A549 (cell line): Measurements from ENCODE around the gene CRYZL1. TPM values are rescaled to one million over a fixed set of nuclear protein-coding genes. Genes with fewer than 3 reads are reported as not detected.

Experiments used
- ATAC-seq, 2 experiments: fragments of 200-7000 bp in 1 of 2; fragments of >200 bp in 1 of 2; cut with Nextera tagmentation in 1 of 2; cut with Tn5 transposase in 1 of 2; 3 replicates each; pipeline versions ENCODE4 v1.8.0 to v1.9.1; 2018 to 2020; ENCODE audit warnings: mild to moderate bottlenecking in 1 of 2, moderate library complexity in 1 of 2
- CTCF ChIA-PET: fragments of 300-600 bp; sonication (Branson Sonifier 250); formaldehyde crosslinking; extraction: SDS; loops from one replicate; lab custom pipeline; 2021; ENCODE audit warnings: antibody characterized with exemption, inconsistent platforms; lab: Yijun Ruan, JAX
- POLR2A ChIA-PET: fragments of 350-600 bp; formaldehyde crosslinking; extraction: SDS; loops from one replicate; lab custom pipeline; 2021; ENCODE audit warnings: antibody characterized with exemption, inconsistent platforms; lab: Yijun Ruan, JAX
- DNase-seq, 2 experiments: peaks; one replicate each; pipeline versions ENCODE4 v3.0.0 to v3.0.0-alpha.2; 2011 to 2016; ENCODE audit warnings: low read depth in 1 of 2, low spot score in 1 of 2
- FAIRE-seq: peaks from 2 replicates; lab custom pipeline; 2011; peaks lifted over from hg19 to GRCh38; lab: Jason Lieb, UNC
- H3K27ac ChIP-seq, 2 experiments: fragments of >200 bp; sonication (Bioruptor Twin); formaldehyde crosslinking; 3 replicates each; pipeline ENCODE4 v1.5.1; 2016 to 2017
- H3K4me1 ChIP-seq: fragments of >200 bp; sonication (Bioruptor Twin); formaldehyde crosslinking; 3 replicates; pipeline ENCODE4 v1.6.1; 2016
- H3K4me2 ChIP-seq: fragments of >200 bp; sonication (Bioruptor Twin); formaldehyde crosslinking; 3 replicates; pipeline ENCODE4 v1.6.1; 2016
- H3K4me3 ChIP-seq: fragments of >200 bp; sonication (Bioruptor Twin); formaldehyde crosslinking; 3 replicates; pipeline ENCODE4 v1.5.1; 2016
- H3K9me3 ChIP-seq: fragments of >200 bp; sonication (Bioruptor Twin); formaldehyde crosslinking; 3 replicates; pipeline ENCODE4 v1.6.1; 2016
- BCL3 ChIP-seq: fragments of >200 bp; sonication (Bioruptor Twin); formaldehyde crosslinking; IDR thresholded peaks from 3 replicates; pipeline ENCODE4 v1.6.1; 2016
- BHLHE40 ChIP-seq: IDR thresholded peaks from 2 replicates; pipeline ENCODE4 v1.6.1; 2012; ENCODE audit warnings: low read depth, low read length, inconsistent platforms
- ELK1 ChIP-seq: fragments of 150-350 bp; IDR thresholded peaks from 2 replicates; pipeline ENCODE4 v1.6.1; 2014; ENCODE audit warnings: low read depth, mild to moderate bottlenecking, low read length
- ESRRA ChIP-seq: fragments of 150-350 bp; IDR thresholded peaks from 2 replicates; pipeline ENCODE4 v1.6.1; 2014; ENCODE audit warnings: mild to moderate bottlenecking, low read length, borderline replicate concordance
- FOSL2 ChIP-seq, 2 experiments: fragments of 450-650 bp in 1 of 2; fragments of >200 bp in 1 of 2; sonication (Bioruptor Twin) in 1 of 2; formaldehyde crosslinking; IDR thresholded peaks; 2 replicates each; pipeline versions ENCODE4 v1.5.0 to v1.6.1; 2016 to 2020; ENCODE audit warnings: mild to moderate bottlenecking in 1 of 2, moderate library complexity in 1 of 2
- FOXS1 ChIP-seq: fragments of 250-450 bp; sonication (Bioruptor Pico); IDR thresholded peaks from 2 replicates; pipeline ENCODE4 v1.5.0; 2020; ENCODE audit warnings: mild to moderate bottlenecking, moderate library complexity
- HOXB5 ChIP-seq: fragments of 250-450 bp; sonication (Bioruptor Pico); IDR thresholded peaks from 2 replicates; pipeline ENCODE4 v1.5.0; 2020; ENCODE audit warnings: mild to moderate bottlenecking, moderate library complexity
- JUNB ChIP-seq: fragments of >200 bp; sonication (Bioruptor Twin); formaldehyde crosslinking; IDR thresholded peaks from 2 replicates; pipeline ENCODE4 v1.6.1; 2016
- MYC ChIP-seq: IDR thresholded peaks from 2 replicates; pipeline ENCODE4 v1.6.1; 2012; ENCODE audit warnings: mild to moderate bottlenecking, inconsistent platforms, low read length, improper control_type of control experiment, borderline replicate concordance
- PBX3 ChIP-seq: IDR thresholded peaks from 2 replicates; pipeline ENCODE4 v1.6.1; 2012
- SMC3 ChIP-seq: fragments of >200 bp; sonication (Bioruptor Twin); formaldehyde crosslinking; IDR thresholded peaks from 3 replicates; pipeline ENCODE4 v1.6.1; 2018; ENCODE audit warnings: inconsistent platforms
- ZSCAN20 ChIP-seq: fragments of 250-450 bp; sonication (Bioruptor Pico); IDR thresholded peaks from 2 replicates; pipeline ENCODE4 v1.8.0; 2022; ENCODE audit warnings: mild to moderate bottlenecking, moderate library complexity
- WGBS: methylation state at CpG from one replicate; pipeline ENCODE4 v1.1.6; 2017; ENCODE audit errors: missing lambda C conversion rate; 5-methylcytosine and 5-hydroxymethylcytosine counted together
- polyA plus RNA-seq, 4 experiments: library from polyadenylated mRNA; depleted of rRNA in 3 of 4; stranded (reverse); fragments of >200 nt; fragmentation: RNase III in 1 of 4; extraction: RNeasy Plus Mini Kit Qiagen cat#74134 plus additional on column Dnase treatment in 1 of 4; gene quantifications; 2 replicates in 3 of 4; 3 replicates in 1 of 4; pipeline ENCODE4 v1.2.3, GENCODE V29; 2011 to 2017
- TF ChIP-seq, protein P1 (sequence below): fragments of >200 bp; sonication (Bioruptor Twin); formaldehyde crosslinking; IDR thresholded peaks from 2 replicates; pipeline ENCODE4 v1.6.1; 2016
- TF ChIP-seq, protein P2 (sequence below): fragments of 200-600 bp; sonication (generic); IDR thresholded peaks from 2 replicates; pipeline ENCODE4 v1.6.1; 2016; ENCODE audit warnings: antibody characterized with exemption, mild to moderate bottlenecking, moderate library complexity

The CRYZL1 gene
- polyA plus RNA-seq, 2 of the 4 experiments (the other 2 are of a cell fraction) = 15.2 to 38.9 TPM

DNA sequence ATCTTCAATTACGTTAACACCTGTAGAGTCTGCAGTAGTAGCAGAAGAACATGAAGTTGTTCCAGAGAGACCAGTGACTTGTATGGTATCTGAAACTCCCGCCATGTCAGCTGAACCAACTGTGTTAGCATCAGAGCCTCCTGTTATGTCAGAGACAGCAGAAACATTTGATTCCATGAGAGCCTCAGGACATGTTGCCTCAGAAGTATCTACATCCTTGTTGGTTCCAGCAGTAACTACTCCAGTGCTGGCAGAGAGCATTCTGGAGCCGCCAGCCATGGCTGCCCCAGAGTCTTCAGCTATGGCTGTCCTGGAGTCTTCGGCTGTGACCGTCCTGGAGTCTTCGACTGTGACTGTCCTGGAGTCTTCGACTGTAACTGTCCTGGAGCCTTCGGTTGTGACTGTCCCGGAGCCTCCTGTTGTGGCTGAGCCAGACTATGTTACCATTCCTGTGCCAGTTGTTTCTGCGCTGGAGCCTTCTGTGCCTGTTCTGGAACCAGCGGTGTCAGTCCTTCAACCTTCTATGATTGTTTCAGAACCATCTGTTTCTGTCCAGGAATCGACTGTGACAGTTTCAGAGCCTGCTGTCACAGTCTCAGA, 88.4 kb downstream of the CRYZL1 start:
- CTCF ChIA-PET = no interaction called here
- WGBS = 92% methylated on average over 12 of the region's 12 CpGs
- no peak for TF ChIP-seq JUNB
- TF ChIP-seq HOXB5 = no peak
- TF ChIP-seq ELK1 = no peak
- TF ChIP-seq, protein P1, sequence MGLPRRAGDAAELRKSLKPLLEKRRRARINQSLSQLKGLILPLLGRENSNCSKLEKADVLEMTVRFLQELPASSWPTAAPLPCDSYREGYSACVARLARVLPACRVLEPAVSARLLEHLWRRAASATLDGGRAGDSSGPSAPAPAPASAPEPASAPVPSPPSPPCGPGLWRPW = no peak
- TF ChIP-seq SMC3 = no peak
- TF ChIP-seq BHLHE40 = no peak
- no peaks in the 10 kb centered on the region for H3K4me1 ChIP-seq
- H3K4me3 ChIP-seq = no peak overlapping the region
- DNase-seq = no peak
- no peaks in the 10 kb centered on the region for H3K9me3 ChIP-seq
- POLR2A ChIA-PET = no interaction called here
- H3K4me2 ChIP-seq = no peak overlapping the region
- peak in 1 of 2 experiments; percentile 25; a peak in 2 of 6 replicates for ATAC-seq
- H3K27ac ChIP-seq = no peak overlapping the region
- FAIRE-seq = no peak

GRCh38 chr21:33552093-33552998, 89.2 kb downstream of the CRYZL1 start:
- WGBS = 96% methylated on average over 22 of the region's 24 CpGs
- H3K4me1 ChIP-seq = no peaks in the 10 kb centered on the region
- ChIA-PET CTCF (no interaction called here), POLR2A (no interaction called here)
- DNase-seq (no peak), FAIRE-seq (no peak), ATAC-seq (no peak; a peak in 2 of 6 replicates)
- no peak overlapping the region for H3K27ac ChIP-seq
- H3K9me3 ChIP-seq = no peaks in the 10 kb centered on the region
- TF ChIP-seq PBX3 (no peak), FOSL2 (IDR thresholded peaks at IDR 0.05) (no peak), FOSL2 (CRISPR knock-in tag; IDR thresholded peaks at IDR 0.05) (no peak), ZSCAN20 (CRISPR knock-in tag) (no peak)
- H3K4me3 ChIP-seq = no peak overlapping the region
- no peak overlapping the region for H3K4me2 ChIP-seq

DNA sequence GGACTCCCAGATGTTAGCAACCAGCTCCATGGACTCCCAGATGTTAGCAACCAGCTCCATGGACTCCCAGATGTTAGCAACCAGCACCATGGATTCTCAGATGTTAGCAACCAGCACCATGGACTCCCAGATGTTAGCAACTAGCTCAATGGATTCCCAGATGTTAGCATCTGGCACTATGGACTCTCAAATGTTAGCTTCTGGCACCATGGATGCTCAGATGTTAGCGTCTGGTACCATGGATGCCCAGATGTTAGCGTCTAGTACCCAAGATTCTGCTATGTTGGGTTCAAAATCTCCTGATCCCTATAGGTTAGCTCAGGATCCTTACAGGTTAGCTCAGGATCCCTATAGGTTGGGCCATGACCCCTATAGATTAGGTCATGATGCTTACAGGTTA, 89.9 kb downstream of the CRYZL1 start:
- no peaks in the 10 kb centered on the region for H3K4me1 ChIP-seq
- 94% methylated on average over 2 of the region's 2 CpGs for WGBS
- ChIA-PET POLR2A (interaction anchor here (0.5 kb wide), 1 partner anchor 21 kb away, joined by 4 read pairs; no protein-coding TSS in a partner anchor), CTCF (interaction anchor here (1.2 to 1.3 kb wide), 2 partner anchors 19 to 54 kb away, joined by 3 to 4 read pairs; no protein-coding TSS in a partner anchor)
- ATAC-seq (no peak), FAIRE-seq (no peak), DNase-seq (no peak)
- TF ChIP-seq ESRRA (no peak), BCL3 (no peak), FOXS1 (CRISPR knock-in tag) (no peak), MYC (no peak)
- TF ChIP-seq, protein P2, sequence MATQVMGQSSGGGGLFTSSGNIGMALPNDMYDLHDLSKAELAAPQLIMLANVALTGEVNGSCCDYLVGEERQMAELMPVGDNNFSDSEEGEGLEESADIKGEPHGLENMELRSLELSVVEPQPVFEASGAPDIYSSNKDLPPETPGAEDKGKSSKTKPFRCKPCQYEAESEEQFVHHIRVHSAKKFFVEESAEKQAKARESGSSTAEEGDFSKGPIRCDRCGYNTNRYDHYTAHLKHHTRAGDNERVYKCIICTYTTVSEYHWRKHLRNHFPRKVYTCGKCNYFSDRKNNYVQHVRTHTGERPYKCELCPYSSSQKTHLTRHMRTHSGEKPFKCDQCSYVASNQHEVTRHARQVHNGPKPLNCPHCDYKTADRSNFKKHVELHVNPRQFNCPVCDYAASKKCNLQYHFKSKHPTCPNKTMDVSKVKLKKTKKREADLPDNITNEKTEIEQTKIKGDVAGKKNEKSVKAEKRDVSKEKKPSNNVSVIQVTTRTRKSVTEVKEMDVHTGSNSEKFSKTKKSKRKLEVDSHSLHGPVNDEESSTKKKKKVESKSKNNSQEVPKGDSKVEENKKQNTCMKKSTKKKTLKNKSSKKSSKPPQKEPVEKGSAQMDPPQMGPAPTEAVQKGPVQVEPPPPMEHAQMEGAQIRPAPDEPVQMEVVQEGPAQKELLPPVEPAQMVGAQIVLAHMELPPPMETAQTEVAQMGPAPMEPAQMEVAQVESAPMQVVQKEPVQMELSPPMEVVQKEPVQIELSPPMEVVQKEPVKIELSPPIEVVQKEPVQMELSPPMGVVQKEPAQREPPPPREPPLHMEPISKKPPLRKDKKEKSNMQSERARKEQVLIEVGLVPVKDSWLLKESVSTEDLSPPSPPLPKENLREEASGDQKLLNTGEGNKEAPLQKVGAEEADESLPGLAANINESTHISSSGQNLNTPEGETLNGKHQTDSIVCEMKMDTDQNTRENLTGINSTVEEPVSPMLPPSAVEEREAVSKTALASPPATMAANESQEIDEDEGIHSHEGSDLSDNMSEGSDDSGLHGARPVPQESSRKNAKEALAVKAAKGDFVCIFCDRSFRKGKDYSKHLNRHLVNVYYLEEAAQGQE = no peak
- no peak overlapping the region for H3K4me2 ChIP-seq
- no peak overlapping the region for H3K4me3 ChIP-seq
- no peak overlapping the region for H3K27ac ChIP-seq
- no peaks in the 10 kb centered on the region for H3K9me3 ChIP-seq
